Tibial nerve (tissue), 3 donors: ENCODE measurements around the gene TEKT4.

Source experiments
- CTCF ChIP-seq, 5 experiments: fragments of 200-600 bp in 3 of 5; fragments of 450-650 bp in 2 of 5; sonication (generic) in 3 of 5; IDR thresholded peaks; one replicate each; pipeline ENCODE4 v1.5.1; 2016 to 2019; ENCODE audit warnings: antibody characterized with exemption in 5 of 5, mild to moderate bottlenecking in 3 of 5, moderate library complexity in 2 of 5
- POLR2A ChIP-seq, 2 donors: fragments of 450-650 bp; IDR thresholded peaks; one replicate each; pipeline ENCODE4 v1.6.1; 2017; ENCODE audit warnings: antibody characterized with exemption in 2 of 2, mild to moderate bottlenecking in 2 of 2, moderate library complexity in 2 of 2

DNA sequence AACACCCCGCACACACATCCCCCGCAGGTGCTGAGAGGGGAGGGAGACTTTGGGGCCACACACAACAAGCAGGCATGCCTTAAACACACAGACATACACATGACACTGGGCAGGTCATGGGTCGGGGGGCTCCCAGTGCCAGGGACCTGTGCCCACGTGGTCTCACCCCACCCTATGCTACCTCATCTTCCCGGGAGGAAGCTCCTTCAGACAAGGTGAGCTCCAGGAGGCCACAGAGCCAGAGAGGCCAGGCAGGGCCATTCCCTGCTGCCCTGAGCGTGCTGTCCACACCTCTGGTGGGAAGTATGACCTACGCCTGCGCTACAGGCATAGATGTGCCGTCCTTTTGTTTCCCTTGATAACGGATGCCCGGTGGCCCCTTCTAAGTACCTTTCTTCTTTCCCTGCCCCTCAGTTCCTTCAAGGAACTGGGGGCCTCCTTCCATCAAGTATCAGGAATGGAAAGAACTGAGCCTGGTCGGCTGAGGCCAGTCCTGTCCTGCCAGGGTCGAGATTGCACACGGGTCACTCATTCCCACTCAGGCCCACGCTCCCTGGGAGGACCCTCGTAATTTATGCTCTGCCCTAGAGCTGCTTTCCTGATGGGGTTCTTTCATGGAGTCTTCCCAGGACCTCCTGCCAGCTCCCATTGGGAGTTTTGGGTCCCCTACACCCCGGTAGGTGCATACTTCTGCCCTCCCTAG is 4.7 kb downstream of the TEKT4 start:
- TF ChIP-seq CTCF (IDR thresholded peaks at IDR 0.05) (no peak), POLR2A (IDR thresholded peaks at IDR 0.05) (no peak)
